Peyer's patch (tissue), 4 donors: ENCODE data around the gene PPFIBP1.

Experiments used
- CTCF ChIP-seq, 6 experiments: fragments of 450-650 bp in 4 of 6; fragments of 200-600 bp in 2 of 6; sonication (generic) in 1 of 6; IDR thresholded peaks; one replicate each; pipeline ENCODE4 v1.5.1; 2017 to 2019; ENCODE audit warnings: antibody characterized with exemption in 6 of 6, mild to moderate bottlenecking in 3 of 6, moderate library complexity in 1 of 6
- POLR2A ChIP-seq, 2 donors: fragments of 450-650 bp; IDR thresholded peaks; one replicate each; pipeline ENCODE4 v1.5.1; 2017; ENCODE audit warnings: antibody characterized with exemption in 2 of 2, mild to moderate bottlenecking in 2 of 2, moderate library complexity in 2 of 2

DNA sequence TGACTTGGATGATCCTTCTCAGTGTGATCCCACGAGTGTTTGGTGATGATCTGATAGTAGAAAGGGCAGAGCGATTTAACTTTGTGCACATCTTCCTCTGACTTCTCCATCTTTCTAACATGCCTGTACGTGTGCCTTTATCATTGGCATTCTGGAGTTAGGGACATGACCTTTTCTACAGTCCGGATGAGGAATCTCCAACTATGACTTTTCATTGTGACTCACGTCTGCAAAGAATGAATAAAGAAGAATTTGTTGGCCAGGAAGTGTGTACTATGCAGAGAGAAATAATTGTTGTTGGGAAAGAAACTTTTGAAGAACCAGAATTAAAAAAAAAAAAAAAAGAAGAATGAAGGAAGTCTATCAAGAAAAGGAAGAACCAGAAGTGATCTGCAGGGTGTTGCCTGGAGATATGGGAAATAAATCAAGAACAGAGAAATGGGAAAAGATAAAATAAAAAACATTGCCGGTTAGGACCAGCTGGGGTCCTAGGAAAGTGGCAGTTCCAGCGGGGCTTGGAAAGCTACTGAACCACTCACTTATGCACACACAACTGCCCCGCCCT lies 25.3 kb downstream of the PPFIBP1 start:
- TF ChIP-seq CTCF (IDR thresholded peaks at IDR 0.05) (no peak), POLR2A (IDR thresholded peaks at IDR 0.05) (no peak)
